ENCODE measurements around the gene KCNJ10.

KCNJ10 gene

DNA sequence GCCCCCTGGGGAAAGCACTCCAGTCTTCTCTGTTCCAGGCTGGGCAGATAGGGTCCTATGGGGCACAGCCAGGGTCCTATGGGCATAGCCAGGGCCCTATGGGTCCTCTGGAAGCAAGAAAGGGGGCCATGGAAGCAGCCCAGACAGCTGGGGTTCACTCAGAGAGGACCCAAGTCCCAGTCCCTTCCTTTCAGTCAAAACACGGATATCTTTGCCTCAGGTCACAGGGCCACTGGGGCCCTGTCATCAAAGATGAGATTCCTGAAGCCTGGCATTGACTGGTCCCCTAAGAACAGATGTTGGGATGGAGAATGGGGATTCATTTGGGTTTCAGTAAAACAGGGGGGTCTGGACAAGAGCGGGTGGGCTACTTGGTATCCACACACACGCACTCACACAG lies 19.9 kb upstream of the KCNJ10 start:
- no peak for DNase-seq (ENCODE audit: low read depth, low spot score)
- CTCF ChIA-PET = interaction anchor here (1.2 to 9.2 kb wide), 3 partner anchors 16 to 162 kb away, joined by 4 to 147 read pairs (median 116); partner anchors contain the start of gene KCNJ10
- H3K4me3 ChIP-seq (ENCODE audit: low read depth, low read length) = no peak overlapping the region
- TF ChIP-seq CTCF (IDR thresholded peaks at IDR 0.05; ENCODE audit: insufficient read depth, low read length, missing control alignments) = no peak
- POLR2A ChIA-PET = no interaction called here

DNA sequence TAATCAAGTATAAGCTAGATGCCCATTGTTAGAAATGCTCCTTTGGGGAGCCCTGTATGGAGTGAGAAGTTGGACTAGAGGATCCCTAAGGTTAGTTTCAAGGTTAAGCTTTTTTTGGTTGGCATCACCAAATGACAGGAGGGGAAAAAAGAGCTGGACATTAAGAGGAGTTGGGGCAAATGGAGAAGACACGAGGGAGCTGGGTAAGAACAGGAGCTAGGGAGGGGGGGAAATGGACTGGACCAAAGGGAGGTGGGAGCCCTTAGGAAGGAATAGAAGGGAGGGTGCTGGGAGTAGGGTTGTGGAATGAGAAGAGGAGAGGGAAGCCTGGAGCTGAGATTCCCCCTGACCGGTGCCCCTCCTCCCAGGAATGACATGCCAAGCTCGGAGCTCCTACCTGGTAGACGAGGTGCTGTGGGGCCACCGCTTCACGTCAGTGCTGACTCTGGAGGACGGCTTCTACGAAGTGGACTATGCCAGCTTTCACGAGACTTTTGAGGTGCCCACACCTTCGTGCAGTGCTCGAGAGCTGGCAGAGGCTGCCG lies 17.2 kb upstream of the KCNJ10 start:
- ChIA-PET CTCF (interaction anchor here (0.7 to 9.2 kb wide), 18 partner anchors 9 to 289 kb away, joined by 3 to 147 read pairs (median 16); partner anchors contain the start of genes IGSF8, KCNJ10, PEX19 and PIGM), POLR2A (no interaction called here)
- TF ChIP-seq CTCF (IDR thresholded peaks at IDR 0.05; ENCODE audit: insufficient read depth, low read length, missing control alignments) = no peak
- no peak overlapping the region for H3K4me3 ChIP-seq (ENCODE audit: low read depth, low read length)
- no peak for DNase-seq (ENCODE audit: low read depth, low spot score)

- no peak for DNase-seq (ENCODE audit: low read depth, low spot score)
- ChIA-PET POLR2A (no interaction called here), CTCF (interaction anchor here (0.8 to 9.2 kb wide), 30 partner anchors 10 to 953 kb away, joined by 3 to 147 read pairs (median 9); partner anchors contain the start of genes IGSF8, KCNJ10, PEX19 and PIGM)
- no peak for TF ChIP-seq CTCF (IDR thresholded peaks at IDR 0.05; ENCODE audit: insufficient read depth, low read length, missing control alignments)
- no peak overlapping the region for H3K4me3 ChIP-seq (ENCODE audit: low read depth, low read length)
Observed at GRCh38 chr1:160086456-160086892, 16.5 kb upstream of the KCNJ10 start.

DNA sequence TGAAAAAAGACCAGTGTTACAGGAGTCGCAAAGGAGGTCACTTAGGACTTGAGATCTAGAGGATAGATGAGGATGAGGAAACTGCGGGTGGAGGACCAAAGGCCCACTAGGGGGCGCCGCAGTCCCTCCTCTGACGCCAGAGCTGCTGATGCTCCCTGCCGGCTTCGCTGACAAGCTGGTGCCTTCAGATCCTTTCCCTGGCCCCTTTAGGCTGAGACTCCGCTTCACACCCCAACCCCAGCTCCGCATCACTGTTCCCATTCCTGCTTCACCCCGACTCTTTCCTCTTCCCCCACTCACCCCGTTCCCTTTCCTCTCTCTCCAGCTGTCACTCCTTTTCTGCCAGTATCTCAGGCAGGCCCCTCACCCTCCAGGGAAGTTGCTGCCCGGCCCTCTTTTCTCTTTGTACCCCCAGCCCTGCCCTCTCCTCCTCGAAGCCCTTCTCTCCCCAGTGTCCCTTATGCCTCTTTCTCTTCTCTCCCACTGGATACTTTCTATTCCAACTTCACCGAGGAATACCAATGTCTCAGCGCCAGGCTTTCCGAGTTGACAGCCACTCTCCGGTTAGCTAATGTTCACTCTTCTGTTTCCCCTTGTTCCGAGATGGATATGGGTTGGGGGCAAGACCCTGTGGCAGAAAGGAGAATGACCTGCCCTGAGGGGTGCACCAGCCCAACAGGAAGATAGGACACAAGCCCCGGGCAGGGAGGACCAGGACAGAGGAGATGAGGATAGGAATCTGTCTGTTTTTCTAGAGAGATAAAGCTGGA lies 15.9 kb upstream of the KCNJ10 start:
- TF ChIP-seq CTCF (IDR thresholded peaks at IDR 0.05; ENCODE audit: insufficient read depth, low read length, missing control alignments) = peak; percentile 91
- ChIA-PET POLR2A (no interaction called here), CTCF (interaction anchor here (0.6 to 9.2 kb wide), 52 partner anchors 10 to 954 kb away, joined by 3 to 147 read pairs (median 5); partner anchors contain the start of genes DCAF8, IGSF8, KCNJ10 and PEX19)
- DNase-seq (ENCODE audit: low read depth, low spot score) = no peak
- H3K4me3 ChIP-seq (ENCODE audit: low read depth, low read length) = no peak overlapping the region

DNA sequence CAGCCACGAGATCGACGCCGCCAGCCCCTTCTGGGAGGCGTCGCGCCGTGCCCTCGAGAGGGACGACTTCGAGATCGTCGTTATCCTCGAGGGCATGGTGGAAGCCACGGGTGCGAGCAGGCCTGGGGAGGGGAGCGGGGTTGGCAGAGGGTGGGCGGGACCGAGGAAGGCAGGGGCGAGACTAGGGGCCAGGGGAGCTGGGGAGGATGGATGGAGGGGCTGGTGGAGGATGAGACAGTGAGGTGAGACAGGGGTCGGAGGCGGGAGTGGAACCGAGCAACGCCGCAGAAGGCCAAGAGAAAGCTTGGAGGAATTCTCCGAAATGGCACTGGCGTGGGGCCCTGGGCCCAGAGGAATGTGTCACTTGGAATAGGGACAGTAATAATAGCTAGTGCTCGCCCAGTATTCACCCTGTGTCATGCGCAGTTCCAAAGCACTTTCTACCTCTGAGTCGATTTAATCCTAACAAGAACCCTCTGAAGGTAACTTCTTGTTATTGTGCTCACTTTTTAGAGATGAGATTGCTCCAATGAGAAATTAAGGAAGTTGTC lies 14.9 kb upstream of the KCNJ10 start:
- no peak for TF ChIP-seq CTCF (IDR thresholded peaks at IDR 0.05; ENCODE audit: insufficient read depth, low read length, missing control alignments)
- no peak overlapping the region for H3K4me3 ChIP-seq (ENCODE audit: low read depth, low read length)
- CTCF ChIA-PET = interaction anchor here (0.6 to 9.2 kb wide), 46 partner anchors 11 to 953 kb away, joined by 3 to 147 read pairs (median 5); partner anchors contain the start of genes DCAF8, IGSF8, KCNJ10 and PEX19
- POLR2A ChIA-PET = no interaction called here
- DNase-seq (ENCODE audit: low read depth, low spot score) = no peak

All from AG04449 (cell line).